Hematopoietic multipotent progenitor cell treated with erythropoietin and hydrocortisone succinate and interleukin-3 and kit ligand, for 8 days (in vitro differentiated cells): Measurements from ENCODE around the gene FAM120A.

Source experiments
- DNase-seq: peaks from one replicate; pipeline ENCODE4 v3.0.0-alpha.2; 2015

Gene FAM120A

DNA sequence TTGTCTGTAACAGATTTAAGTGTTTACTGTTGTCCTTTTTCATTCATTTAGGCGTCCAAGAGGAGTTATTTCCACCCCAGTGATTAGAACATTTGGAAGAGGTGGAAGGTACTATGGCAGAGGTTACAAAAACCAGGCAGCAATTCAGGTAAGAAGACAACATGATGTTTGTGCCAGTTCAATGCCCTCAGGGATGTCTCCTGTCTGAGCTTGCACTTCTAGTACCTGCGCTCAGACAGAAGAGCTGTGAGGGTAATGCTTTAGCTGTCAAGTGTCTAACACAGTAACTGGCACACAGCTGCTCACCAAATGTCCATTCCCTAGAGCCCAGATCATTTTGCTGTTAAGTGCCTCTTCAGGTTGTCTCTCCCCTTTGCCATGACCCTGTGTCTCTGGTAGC is 110.7 kb downstream of the FAM120A start:
- no peak for DNase-seq

DNA sequence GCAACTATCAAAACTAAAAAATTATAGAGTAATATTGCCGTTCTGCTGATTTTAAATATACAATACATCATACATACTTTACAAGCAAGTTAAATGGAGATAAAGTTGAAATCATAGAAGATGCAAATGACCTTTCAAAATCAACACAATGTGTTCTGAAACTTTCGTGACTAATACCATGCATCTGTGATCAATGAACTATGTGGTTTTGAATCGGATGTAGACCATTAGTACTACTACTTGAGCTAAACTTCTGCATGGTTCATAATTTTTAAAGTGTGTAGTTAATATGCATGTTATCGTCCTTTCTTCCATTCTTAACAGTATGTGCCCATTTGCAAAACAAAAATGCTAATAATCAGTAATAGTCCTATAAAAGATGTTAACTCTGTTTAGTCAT is 113.6 kb downstream of the FAM120A start:
- DNase-seq, result no peak

GRCh38 chr9:93566408-93567270 is 115.2 kb downstream of the FAM120A start:
- DNase-seq, result peak; percentile 94

DNA sequence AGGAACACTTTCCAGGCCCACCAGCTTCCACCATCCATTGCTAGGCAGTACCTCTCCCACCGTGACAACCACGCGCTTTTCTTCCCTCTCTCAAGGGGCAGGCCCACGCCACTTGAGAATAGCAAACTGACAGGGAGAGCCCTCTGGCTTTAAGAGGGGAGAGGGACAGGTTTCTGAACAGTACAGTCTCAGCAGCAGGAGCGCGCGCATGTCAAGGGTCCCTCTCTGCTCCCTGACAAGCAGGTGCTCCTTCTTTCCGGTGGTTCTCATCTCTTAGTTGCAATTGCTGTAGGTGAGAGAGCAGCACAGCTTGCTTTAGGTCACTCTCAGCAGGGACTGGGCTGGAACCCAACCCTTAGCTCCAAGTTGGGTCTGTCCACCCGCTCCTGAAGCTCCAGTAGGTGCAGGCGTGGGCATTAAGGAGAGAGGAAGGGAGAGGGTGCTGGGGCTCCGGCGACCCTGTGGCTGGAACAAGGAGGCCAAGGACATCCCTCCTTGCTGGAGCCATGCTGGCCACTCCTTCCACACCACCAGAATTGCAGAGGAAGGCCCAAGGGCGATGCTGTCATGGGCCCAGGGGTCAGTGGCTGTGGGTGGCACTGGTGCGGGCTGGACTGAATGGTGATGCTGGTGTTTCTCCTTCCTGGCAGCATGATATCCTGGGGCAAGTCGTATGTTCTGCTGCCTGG is 115.9 kb downstream of the FAM120A start:
- DNase-seq, result peak; percentile 36

DNA sequence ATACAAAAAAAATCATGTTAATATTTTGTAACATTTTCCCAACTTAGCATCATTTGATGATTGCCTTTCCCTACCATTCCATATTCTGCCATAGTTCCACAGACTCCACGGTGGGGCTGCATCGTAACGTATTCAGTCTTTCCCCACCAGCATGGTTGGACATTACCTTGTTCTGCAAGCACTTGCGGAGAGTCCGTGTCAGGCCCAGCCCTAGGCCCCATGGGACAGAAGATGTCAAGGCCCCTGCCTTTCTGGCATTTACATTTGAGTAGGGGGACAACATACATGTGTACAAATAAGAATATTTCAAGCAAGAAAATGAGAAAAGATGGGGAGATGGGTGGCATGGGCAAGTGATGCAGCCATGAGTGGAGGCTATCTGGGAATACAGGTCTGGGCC is 116.7 kb downstream of the FAM120A start:
- no peak for DNase-seq

GRCh38 chr9:93569621-93570174 is 118.2 kb downstream of the FAM120A start:
- DNase-seq, result no peak

DNA sequence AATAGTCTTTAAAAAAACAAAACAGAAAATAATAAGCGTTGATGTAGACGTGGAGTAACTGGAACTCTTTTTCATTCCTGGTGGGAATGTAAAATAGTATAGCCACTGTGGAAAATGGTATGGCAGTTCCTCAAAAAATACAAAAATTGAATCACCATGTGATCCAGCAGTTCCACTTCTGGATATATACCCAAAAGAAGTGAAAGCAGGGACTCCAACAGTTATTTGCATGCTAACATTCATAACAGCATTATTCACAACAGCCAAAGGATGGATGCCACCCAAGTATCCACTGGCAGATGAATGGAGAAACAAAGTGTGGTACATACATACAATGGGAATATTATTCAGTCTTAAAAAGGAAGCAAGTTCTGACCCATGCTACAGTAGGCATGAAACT is 120.7 kb downstream of the FAM120A start:
- no peak for DNase-seq

DNA sequence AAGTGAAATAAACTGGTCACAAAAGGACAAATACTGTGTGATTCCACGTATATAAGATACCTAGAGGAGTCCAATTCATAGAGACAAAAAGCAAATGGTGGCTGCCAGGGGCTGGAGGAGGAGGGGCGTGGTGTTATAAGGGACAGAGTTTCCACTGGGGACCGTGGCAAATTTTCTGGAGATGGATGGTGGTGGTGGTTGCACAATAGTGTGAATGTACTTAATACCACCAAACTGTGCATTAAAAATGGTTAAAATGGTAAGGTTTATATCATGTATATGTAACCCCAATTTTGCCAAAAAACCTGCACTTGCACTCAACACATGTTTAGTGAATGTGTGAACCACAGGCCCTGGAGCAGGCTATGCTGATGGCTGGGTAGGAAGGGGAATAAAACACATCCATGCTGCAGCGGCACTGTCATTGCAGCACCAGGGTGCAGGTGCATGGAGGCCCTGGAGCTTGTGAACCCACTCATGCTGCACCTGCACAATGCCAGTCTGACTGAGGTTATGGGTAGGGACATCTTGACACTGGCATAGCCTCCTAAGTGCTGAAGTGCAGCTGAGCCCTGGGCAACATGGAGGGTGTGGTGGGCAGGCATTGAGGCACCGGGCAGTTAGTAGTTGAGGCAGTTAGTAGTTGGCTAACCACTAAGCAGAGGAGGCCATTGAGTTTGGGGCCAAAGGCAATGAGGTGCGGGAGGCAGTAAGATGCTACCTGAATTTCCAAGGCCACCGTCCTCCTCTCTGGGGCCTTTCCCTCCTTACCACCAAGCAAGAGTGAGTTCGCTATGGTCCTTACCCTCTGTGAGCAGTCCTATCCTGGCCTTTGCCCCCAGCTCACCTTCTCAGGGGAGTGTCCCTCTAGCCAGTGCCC is 121.4 kb downstream of the FAM120A start:
- no peak for DNase-seq

DNA sequence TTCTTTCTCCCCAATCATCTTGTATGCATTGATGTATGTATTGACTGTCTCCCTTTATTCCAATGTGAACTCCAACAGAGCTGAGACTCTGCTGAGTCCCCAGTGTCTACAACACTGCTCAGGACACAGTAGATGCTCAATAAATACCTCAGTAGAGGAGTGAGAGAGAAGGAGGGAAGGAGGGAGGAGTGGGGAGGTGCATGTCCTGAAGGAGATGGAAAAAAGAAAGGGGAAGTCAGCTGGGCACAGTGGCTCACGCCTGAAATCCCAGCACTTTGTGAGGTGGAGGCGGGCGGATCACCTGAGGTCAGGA is 122.0 kb downstream of the FAM120A start:
- no peak for DNase-seq

DNA sequence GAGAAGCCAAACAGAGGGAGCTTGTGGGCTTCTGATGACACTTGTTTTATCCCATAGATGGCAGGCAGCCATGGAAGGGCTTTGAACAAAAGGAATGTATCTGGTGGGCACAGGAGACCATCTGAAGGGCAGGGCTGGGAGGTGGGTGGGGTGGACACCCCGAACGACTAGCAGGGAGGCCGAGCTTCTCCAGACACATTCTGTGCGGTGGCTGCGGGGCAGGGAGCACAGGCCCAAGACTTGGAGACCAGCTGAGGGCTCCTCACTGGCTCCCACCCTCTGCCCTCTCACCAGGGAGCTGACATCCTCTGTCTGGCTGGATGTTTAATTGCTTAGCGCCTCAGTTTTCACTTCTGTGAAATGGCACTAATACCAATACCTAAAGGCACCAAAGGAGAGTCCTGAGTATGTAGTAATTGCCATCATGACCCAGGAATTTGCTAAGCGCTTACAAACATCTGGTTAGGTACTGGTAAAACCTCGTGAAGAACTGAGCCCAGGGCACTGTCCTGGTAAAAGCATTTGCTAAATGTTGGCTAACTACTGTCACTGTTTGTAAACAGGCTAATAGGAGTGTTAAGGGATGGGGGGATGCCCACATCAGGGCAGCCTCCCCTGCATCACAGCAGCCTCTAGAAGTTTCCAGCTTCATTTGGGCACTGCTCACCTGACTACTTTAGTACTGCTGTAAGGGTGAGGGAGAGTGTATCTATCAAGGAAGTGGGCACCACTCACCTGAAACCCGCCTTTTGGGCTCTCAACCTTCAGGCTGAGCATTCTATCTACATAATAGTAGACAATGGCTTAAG is 122.8 kb downstream of the FAM120A start:
- DNase-seq, result no peak

DNA sequence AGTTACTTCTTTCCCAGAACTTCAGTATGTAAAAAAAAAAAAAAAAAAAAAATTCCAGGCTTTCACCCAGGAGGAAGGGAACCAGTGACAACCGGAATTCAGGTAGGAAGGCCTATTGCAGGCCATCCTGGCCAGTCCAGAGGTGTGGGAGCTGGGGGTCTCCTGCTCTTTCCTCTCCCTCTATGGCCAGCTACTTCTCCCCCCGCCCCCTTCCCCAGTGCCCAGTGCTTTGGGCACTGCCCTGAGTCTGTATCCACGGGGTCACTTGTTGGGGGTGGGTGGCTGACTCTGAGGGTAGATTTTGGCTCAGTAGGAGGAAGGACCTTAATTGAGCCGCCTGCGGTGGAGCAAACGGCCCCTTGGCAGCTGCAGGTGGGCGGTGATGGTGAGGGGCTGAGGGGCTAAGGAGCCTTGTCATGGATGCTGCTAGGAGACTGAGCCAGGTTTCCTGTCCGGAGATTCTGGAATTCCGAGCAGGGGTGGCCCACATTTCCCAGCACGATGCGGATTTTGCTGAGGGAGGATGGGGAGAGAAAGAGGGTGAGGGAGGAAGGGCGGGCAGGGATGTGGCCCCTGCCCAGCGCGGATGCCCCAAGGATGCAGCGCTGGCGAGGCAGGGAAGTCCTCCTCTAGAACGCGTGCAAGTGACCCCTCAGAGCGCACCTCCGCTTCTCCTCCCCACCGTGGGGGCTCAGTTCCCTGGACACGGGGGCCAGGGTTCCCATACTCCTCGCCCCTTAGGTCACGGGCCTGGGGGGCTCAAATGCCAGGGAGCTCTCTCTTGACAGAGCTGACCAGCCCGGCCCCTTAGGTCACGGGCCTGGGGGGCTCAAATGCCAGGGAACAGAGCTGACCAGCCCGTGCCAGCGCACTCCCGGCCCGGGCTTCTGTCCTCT is 123.7 kb downstream of the FAM120A start:
- no peak for DNase-seq

- DNase-seq, result peak; percentile 74
Observed at GRCh38 chr9:93575796-93576257, 124.3 kb downstream of the FAM120A start.

DNA sequence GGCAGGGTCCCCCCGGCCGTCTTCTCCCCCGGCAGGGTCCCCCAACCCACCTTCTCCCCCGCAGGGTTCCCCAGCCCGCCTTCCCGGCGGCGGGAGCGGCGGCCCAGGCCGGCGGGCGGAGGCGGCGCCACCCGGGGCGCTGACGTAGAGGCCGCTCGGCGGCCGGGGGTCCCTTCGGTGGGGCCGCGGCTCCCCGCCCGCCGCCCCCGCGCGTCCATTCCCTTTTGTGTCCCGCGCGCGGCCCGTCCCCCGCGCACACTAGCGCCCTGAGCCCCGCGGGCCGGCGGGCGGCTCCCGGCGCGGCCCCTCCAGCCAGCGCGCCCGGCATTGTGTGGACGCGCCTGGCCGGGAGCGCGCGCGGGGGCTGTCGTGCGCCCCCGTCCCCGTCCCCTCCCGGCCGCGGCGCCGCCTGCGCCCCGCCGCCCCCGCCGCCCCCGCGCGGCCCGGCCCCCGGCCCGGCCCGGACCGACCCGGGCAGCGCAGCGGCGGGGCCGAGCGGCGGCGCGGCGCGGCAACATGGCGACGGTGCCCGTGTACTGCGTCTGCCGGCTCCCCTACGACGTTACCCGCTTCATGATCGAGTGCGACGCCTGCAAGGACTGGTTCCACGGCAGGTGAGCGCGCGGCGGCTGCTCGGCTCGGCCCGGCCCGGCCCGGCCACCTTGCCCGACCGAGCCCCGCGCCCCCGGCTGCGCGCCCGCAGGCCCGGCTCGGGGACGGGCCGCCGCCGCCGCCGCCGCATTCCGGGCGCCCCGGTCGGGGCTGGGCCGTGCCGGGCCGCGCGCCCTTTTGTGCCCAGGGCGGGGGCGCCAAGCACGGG is 125.0 kb downstream of the FAM120A start, which contains the start of gene PHF2:
Gene PHF2, plus strand, starts transcription at position 327 of the 820 bp plus-strand sequence. Its CDS starts 190 bp downstream, at position 517.
- DNase-seq, result no peak

DNA sequence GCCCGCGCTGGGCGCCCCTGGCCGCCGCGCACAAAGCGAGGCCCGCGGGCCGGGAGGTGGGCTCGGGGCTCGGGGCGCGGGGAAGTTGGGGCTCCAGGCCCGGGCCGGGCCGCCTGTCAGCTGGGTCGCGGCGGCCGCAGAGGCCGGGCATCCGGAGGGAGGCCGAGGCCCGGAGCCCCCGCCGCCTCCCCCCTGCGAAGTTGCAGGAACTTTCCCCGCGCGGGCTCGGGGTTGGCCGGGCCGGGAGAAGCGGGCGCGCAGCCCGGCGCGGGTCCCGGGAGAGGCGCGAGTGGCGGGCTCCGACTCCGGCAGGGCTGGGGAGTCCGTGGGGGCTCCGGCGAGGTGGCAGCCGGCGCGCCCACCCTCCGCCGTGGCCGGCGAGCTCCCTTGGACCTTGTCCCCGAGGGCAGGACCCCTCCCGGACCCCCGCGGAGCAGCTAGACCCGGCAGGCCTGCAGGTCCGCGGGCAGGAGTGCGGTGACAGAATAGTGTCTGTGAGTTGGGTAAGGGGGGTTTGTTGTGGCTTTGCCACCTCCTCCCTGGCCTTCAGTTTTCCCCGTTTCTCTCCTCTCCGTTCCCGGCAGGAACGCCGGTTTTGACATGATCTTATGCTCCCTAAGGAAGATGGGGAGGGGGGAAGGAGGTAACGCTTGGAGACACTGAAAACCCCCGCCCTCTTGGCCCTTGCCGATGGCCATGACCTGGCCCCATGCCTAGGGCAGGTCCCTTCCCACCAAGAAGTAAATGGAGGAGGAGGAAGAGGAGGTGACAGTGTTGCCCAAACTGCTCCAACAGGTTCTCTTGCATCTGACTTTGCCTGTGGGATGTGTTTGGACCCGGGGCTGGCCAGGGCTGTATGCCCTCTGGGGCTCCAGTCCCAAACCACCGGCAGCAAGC is 125.8 kb downstream of the FAM120A start:
- peak; percentile 18 for DNase-seq

GRCh38 chr9:93577975-93578682 is 126.6 kb downstream of the FAM120A start:
- peak; percentile 24 for DNase-seq

- no peak for DNase-seq
Observed at GRCh38 chr9:93578844-93579243, 127.4 kb downstream of the FAM120A start.

DNA sequence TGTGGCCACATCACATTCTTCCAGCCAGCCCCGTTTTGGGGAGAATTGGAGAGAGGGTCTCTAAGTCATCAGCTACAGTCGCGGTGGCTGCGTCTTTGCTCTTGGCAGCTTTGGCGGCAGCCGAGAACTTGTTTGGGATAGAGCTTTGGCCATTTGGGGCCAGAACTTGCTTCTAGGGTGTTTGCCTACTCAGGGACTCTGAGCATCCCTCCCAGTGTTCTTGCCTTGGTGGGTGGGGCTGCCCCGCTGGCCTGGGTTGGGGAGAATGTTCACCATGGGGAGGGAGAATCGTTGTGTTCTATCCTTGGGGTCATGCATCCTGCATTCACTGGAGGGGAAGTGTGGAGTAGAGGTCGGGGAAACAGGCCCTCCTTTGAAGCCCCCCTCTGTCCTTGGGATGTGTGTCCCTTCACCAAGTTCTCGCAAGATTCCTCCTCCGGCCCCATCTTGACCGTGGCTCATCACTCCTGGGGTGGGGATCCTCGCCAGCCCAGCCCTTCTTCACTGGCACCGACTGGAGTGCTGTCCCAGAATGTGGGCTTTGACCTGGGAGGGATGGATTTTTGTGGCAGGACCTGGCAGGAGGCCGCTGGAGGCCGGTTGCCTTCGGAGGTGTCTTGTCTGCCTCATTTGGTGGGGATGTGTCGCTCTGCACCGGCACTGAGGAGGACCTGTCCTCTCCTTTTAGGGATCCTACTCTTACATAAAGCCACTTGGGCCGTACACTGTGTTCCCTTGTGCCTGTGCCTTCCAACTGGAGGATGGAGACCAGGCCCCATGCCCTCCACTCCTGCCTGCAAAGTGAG is 128.4 kb downstream of the FAM120A start:
- no peak for DNase-seq
